ENCODE results near the gene PDE4D. TPM values are rescaled to one million over a fixed set of nuclear protein-coding genes. Genes with fewer than 3 reads are reported as not detected.

The PDE4D gene
- total RNA-seq, 1 donor from 2014 or later: 11.8 TPM

- Mint-ChIP-seq H3K9me3 (peaks cover 2% of the 10 kb centered on the region), H3K4me3 (no peak overlapping the region), H3K36me3 (ENCODE audit: low read depth) (peaks cover 10% of the 10 kb centered on the region), H3K27me3 (ENCODE audit: low read depth) (no peaks in the 10 kb centered on the region), H3K27ac (ENCODE audit: unreplicated experiment) (no peak overlapping the region), H3K4me1 (no peaks in the 10 kb centered on the region)
- no peak for TF ChIP-seq CTCF (conservative IDR thresholded peaks at IDR 0.05)
- DNase-seq (ENCODE audit: low read depth, low spot score): no peak
Observed at GRCh38 chr5:58986281-58986680, 907.2 kb downstream of the PDE4D start.

GRCh38 chr5:58985759-58986158 is 907.8 kb downstream of the PDE4D start:
- no peaks in the 10 kb centered on the region for H3K27me3 Mint-ChIP-seq (ENCODE audit: low read depth)
- H3K9me3 Mint-ChIP-seq: peaks cover 6% of the 10 kb centered on the region
- H3K4me1 Mint-ChIP-seq: peaks cover 4% of the 10 kb centered on the region
- peaks cover 13% of the 10 kb centered on the region for H3K36me3 Mint-ChIP-seq (ENCODE audit: low read depth)
- no peak for TF ChIP-seq CTCF (conservative IDR thresholded peaks at IDR 0.05)
- DNase-seq (ENCODE audit: low read depth, low spot score): no peak
- H3K4me3 Mint-ChIP-seq: no peak overlapping the region
- no peak overlapping the region for H3K27ac Mint-ChIP-seq (ENCODE audit: unreplicated experiment)

GRCh38 chr5:58985311-58985710 is 908.2 kb downstream of the PDE4D start:
- Mint-ChIP-seq H3K4me1 (peaks cover 8% of the 10 kb centered on the region), H3K27me3 (ENCODE audit: low read depth) (no peaks in the 10 kb centered on the region), H3K4me3 (no peak overlapping the region), H3K9me3 (peaks cover 9% of the 10 kb centered on the region), H3K27ac (ENCODE audit: unreplicated experiment) (no peak overlapping the region), H3K36me3 (ENCODE audit: low read depth) (peaks cover 13% of the 10 kb centered on the region)
- no peak for DNase-seq (ENCODE audit: low read depth, low spot score)
- no peak for TF ChIP-seq CTCF (conservative IDR thresholded peaks at IDR 0.05)

- Mint-ChIP-seq H3K4me1 (peaks cover 8% of the 10 kb centered on the region), H3K27ac (ENCODE audit: unreplicated experiment) (no peak overlapping the region), H3K4me3 (no peak overlapping the region), H3K9me3 (peaks cover 7% of the 10 kb centered on the region), H3K27me3 (ENCODE audit: low read depth) (no peaks in the 10 kb centered on the region), H3K36me3 (ENCODE audit: low read depth) (peaks cover 12% of the 10 kb centered on the region)
- no peak for TF ChIP-seq CTCF (conservative IDR thresholded peaks at IDR 0.05)
- DNase-seq (ENCODE audit: low read depth, low spot score): no peak
Observed at GRCh38 chr5:58983526-58984452, 909.7 kb downstream of the PDE4D start.

GRCh38 chr5:58980890-58981289 is 912.6 kb downstream of the PDE4D start:
- Mint-ChIP-seq H3K36me3 (ENCODE audit: low read depth) (peaks cover 12% of the 10 kb centered on the region), H3K9me3 (peaks cover 7% of the 10 kb centered on the region), H3K4me3 (no peak overlapping the region), H3K27me3 (ENCODE audit: low read depth) (no peaks in the 10 kb centered on the region), H3K27ac (ENCODE audit: unreplicated experiment) (no peak overlapping the region), H3K4me1 (peaks cover 22% of the 10 kb centered on the region)
- no peak for DNase-seq (ENCODE audit: low read depth, low spot score)
- no peak for TF ChIP-seq CTCF (conservative IDR thresholded peaks at IDR 0.05)
